Astrocyte (in vitro differentiated cells and primary cell): ENCODE data around the gene PROM1.

Experiments
- CTCF ChIP-seq: IDR thresholded peaks from 2 replicates; pipeline ENCODE4 v1.5.1; 2011; ENCODE audit warnings: low read depth, mild to moderate bottlenecking, inconsistent platforms, low read length, moderate library complexity; ENCODE audit not compliant: insufficient read depth
- EZH2 ChIP-seq: IDR thresholded peaks from 2 replicates; pipeline ENCODE4 v1.6.1; 2012; ENCODE audit warnings: mild to moderate bottlenecking, low read length, inconsistent platforms; ENCODE audit not compliant: insufficient read depth

- no peak for TF ChIP-seq CTCF
- no peak for TF ChIP-seq EZH2
Observed at GRCh38 chr4:16070203-16070602, 13.6 kb downstream of the PROM1 start.
